Right lobe of liver (tissue), 6 donors: ENCODE measurements around the gene TSR1. TPM values are rescaled to one million over a fixed set of nuclear protein-coding genes. Genes with fewer than 3 reads are reported as not detected.
A peak's percentile ranks its signal among the peaks of the same experiment; 100 is the strongest.

Experiments
- ATAC-seq, 4 donors: fragments of 200-7000 bp; cut with Tn5 transposase; one replicate each; pipeline ENCODE4 v1.9.1; 2020; ENCODE audit warnings: mild to moderate bottlenecking in 4 of 4, moderate library complexity in 4 of 4
- DNase-seq, 3 donors: peaks; one replicate each; pipeline ENCODE4 v3.0.0-alpha.2; 2020
- H3K27ac ChIP-seq, 3 donors: fragments of 200-600 bp; one replicate each; pipeline ENCODE4 v1.8.0; 2022
- H3K27me3 ChIP-seq, 2 donors: fragments of 200-600 bp; one replicate each; pipeline ENCODE4 v1.8.0; 2022
- H3K36me3 ChIP-seq, 4 donors: fragments of 200-600 bp; sonication (generic) in 1 of 4; one replicate each; pipeline versions ENCODE4 v1.5.1 to v1.8.0; 2017 to 2022; ENCODE audit warnings: control low read depth in 1 of 4
- H3K4me1 ChIP-seq, 4 donors: fragments of 200-600 bp; sonication (generic) in 1 of 4; one replicate each; pipeline versions ENCODE4 v1.5.1 to v1.8.0; 2017 to 2022; ENCODE audit warnings: control low read depth in 1 of 4
- H3K4me3 ChIP-seq, 3 donors: fragments of 200-600 bp; one replicate each; pipeline ENCODE4 v1.8.0; 2022
- H3K9me3 ChIP-seq, 4 donors: fragments of 200-600 bp; sonication (generic) in 1 of 4; one replicate each; pipeline versions ENCODE4 v1.5.1 to v1.8.0; 2017 to 2022; ENCODE audit warnings: control low read depth in 1 of 4
- POLR2A ChIP-seq: fragments of 450-650 bp; IDR thresholded peaks from one replicate; pipeline ENCODE4 v1.6.1; 2017; ENCODE audit warnings: antibody characterized with exemption, mild to moderate bottlenecking
- WGBS: methylation state at CpG from one replicate; pipeline ENCODE4 v1.1.6; 2018; ENCODE audit warnings: low coverage, low lambda C conversion rate; ENCODE audit not compliant: insufficient coverage; ENCODE audit errors: missing lambda C conversion rate; 5-methylcytosine and 5-hydroxymethylcytosine counted together
- intact Hi-C, 2 donors: fragments of 100-400 bp; cut with DNase I; formaldehyde crosslinking; loops; one replicate each; pipeline versions ENCODE4 v1.11.2 to v1.14.1; 2022
- total RNA-seq, 6 experiments: library from RNA; depleted of rRNA in 2 of 6; stranded (reverse); fragments of >200 nt in 2 of 6; fragmentation: NEBNext Ultra II Directional in 3 of 6; extraction: Animal tissue kit (Norgen Biotek cat#: 25700) in 3 of 6; gene quantifications; one replicate each; pipeline versions ENCODE4 v1.1.0 to v1.2.4, GENCODE V29; 2016 to 2023
- TF ChIP-seq, protein P1 (sequence below), 4 donors: fragments of 200-600 bp in 3 of 4; fragments of 450-650 bp in 1 of 4; IDR thresholded peaks; one replicate each; pipeline versions ENCODE4 v1.5.1 to v1.8.0; 2016 to 2022; ENCODE audit warnings: antibody characterized with exemption in 4 of 4, mild to moderate bottlenecking in 2 of 4
- donor health status: DM: no; HTN: yes; CAD: no.
- donor health status: DM: no; HTN: no; CAD: no.
- donor health status: DM: no; HTN: no; CAD: no.
- donor health status: DM: no; HTN: yes; CAD: no.
- donor health status: DM: no; HTN: yes; CAD: no.

Gene TSR1
- total RNA-seq, 6 experiments from 2014 or later: 9.7 to 26.2 (median 13.1) TPM

DNA sequence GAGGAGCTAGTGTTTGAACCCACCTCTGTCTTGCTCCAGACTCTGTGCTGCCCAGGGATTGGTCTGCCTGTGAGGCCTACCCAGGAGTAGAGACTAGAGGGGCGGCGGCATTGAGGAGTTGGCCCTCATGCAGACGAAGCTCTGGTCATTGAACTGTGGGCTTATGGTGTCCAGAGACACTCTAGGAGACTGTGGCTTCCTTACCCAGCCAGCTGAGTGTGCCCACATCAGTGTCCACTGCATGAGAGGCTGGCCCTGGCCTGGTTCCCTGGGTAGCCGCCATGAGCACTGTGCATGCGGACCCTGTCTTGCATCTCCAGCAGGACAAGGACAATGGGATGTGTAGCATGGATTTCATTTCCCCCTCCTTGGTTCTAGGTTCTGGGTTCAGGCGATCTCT lies 15.0 kb upstream of the TSR1 start:
- TF ChIP-seq, protein P1, sequence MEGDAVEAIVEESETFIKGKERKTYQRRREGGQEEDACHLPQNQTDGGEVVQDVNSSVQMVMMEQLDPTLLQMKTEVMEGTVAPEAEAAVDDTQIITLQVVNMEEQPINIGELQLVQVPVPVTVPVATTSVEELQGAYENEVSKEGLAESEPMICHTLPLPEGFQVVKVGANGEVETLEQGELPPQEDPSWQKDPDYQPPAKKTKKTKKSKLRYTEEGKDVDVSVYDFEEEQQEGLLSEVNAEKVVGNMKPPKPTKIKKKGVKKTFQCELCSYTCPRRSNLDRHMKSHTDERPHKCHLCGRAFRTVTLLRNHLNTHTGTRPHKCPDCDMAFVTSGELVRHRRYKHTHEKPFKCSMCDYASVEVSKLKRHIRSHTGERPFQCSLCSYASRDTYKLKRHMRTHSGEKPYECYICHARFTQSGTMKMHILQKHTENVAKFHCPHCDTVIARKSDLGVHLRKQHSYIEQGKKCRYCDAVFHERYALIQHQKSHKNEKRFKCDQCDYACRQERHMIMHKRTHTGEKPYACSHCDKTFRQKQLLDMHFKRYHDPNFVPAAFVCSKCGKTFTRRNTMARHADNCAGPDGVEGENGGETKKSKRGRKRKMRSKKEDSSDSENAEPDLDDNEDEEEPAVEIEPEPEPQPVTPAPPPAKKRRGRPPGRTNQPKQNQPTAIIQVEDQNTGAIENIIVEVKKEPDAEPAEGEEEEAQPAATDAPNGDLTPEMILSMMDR (IDR thresholded peaks at IDR 0.05): no peak
- no peak for TF ChIP-seq POLR2A
- no peak for DNase-seq

DNA sequence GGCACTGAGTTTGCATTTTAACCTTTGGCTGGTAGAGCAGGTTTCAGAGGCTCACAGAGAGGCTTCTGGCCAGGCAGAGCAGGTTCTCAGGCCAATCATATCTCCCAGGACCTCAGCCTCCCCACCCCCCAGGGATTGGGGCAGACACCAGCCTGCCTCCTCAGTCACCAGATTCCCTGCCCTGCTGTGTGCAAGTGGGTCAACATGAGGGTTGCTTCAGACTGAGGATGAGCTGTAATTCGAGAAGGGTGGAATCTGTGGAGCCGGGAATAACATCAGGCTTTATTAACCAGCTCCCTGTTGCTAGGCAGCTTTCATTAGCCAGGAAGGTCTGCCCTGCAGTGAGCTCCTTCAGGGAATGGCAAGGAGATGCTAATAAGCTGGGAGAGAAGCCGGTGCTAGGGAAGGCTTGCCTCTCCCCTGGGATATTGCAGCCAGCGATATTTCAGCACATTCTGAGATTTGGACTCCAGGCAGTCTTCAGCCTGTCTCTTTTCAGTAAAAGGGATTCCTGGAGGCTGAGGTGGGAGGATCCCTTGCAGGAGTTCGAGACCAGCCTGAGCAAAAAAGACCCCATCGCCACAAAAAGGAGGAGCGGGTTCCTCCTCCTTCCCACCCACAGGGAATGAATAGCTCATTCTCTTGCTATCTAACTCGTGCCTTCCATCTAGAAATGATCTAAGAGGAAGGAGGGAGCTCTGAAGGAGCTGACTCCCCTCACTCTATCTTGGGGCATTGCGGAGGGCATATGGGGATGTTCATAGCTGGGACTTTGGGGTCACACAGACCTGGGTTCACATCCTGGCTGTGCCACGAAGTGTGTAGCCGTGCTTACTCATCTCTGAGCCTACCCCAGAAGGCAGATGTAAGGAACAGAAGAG lies 11.8 kb upstream of the TSR1 start:
- H3K27ac ChIP-seq: peak overlapping the region in 2 of 3 donors; percentile 18 to 35
- intact Hi-C loops: no loop called here

More for the DNA sequence above, 15.0 kb upstream of the TSR1 start:
- Histone ChIP-seq H3K27ac (no peak overlapping the region), H3K36me3 (no peaks in the 10 kb centered on the region), H3K4me1 (peaks cover 2 to 9% (median 5%) of the 10 kb centered on the region in 4 donors), H3K4me3 (no peak overlapping the region), H3K27me3 (no peaks in the 10 kb centered on the region), H3K9me3 (no peaks in the 10 kb centered on the region)
- intact Hi-C loops: no loop called here
- 100% methylated on average over 1 of the region's 6 CpGs for WGBS
- no peak for ATAC-seq

DNA sequence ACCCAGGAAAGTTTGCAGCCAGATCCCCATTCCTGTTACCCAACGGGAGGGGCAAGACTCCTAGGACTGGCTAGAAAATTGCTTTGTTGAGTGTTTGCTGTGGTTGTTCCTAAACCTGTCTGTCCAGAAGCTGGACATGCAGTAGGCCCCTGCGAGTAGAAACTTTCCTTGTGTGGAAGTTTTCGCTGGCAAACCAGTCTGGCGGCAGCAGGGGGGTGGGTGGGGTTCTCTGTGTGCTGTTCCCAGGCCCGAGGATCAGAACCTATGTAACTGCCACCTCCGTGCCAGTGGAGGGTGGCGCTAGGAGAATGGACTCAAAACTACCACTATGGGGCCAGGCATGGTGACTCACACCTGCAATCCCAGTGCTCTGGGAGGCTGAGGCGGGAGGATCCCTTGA lies 10.2 kb upstream of the TSR1 start:
- Histone ChIP-seq H3K4me1 (peaks cover 0 to 9% (median 5%) of the 10 kb centered on the region in 4 donors), H3K27me3 (no peaks in the 10 kb centered on the region), H3K36me3 (no peaks in the 10 kb centered on the region), H3K9me3 (no peaks in the 10 kb centered on the region), H3K27ac (no peak overlapping the region), H3K4me3 (no peak overlapping the region)
- DNase-seq: no peak
- no peak for TF ChIP-seq POLR2A
- TF ChIP-seq, protein P1 (IDR thresholded peaks at IDR 0.05): no peak
- WGBS: no CpG with 5 or more reads among the region's 8 CpGs
- intact Hi-C loops: no loop called here
- ATAC-seq: no peak

More for the DNA sequence above, 11.8 kb upstream of the TSR1 start:
- Histone ChIP-seq H3K4me3 (no peak overlapping the region), H3K4me1 (peaks cover 2 to 9% (median 5%) of the 10 kb centered on the region in 4 donors), H3K27me3 (no peaks in the 10 kb centered on the region), H3K36me3 (no peaks in the 10 kb centered on the region), H3K9me3 (no peaks in the 10 kb centered on the region)
- ATAC-seq (peak; percentile 96 to 98 (median 98)), DNase-seq (peak; percentile 84 to 91 (median 85))
- WGBS: 23% methylated on average over 3 of the region's 11 CpGs
- no peak for TF ChIP-seq POLR2A
- TF ChIP-seq, protein P1 (IDR thresholded peaks at IDR 0.05): no peak

DNA sequence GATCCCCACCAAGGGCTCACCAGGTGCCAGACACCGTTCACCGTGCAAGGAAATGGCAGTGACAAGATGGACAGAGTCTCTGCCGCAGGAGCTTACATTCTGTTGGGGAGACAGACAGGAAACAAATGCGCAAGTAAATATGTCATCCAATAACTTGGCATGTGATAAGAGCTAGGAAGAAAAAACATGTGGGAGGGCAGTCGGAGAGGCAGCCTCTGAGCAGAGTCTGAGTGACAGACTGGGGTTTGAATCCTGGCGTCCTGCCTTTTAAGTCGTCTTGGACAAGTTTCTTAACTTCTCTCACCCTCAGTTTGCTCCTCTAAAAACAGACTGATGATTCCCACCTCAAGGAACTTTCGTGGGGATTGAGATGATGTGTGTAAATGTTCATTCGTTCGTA lies 8.3 kb upstream of the TSR1 start:
- H3K4me1 ChIP-seq: peaks cover 0 to 9% (median 5%) of the 10 kb centered on the region in 4 donors
- TF ChIP-seq, protein P1 (IDR thresholded peaks at IDR 0.05): no peak
- TF ChIP-seq POLR2A: no peak
- no peaks in the 10 kb centered on the region for H3K27me3 ChIP-seq
- no peak overlapping the region for H3K27ac ChIP-seq
- 84% methylated on average over 6 of the region's 10 CpGs for WGBS
- no peak for ATAC-seq
- DNase-seq: no peak
- intact Hi-C loops: no loop called here
- no peak overlapping the region for H3K4me3 ChIP-seq
- H3K9me3 ChIP-seq: no peaks in the 10 kb centered on the region
- no peaks in the 10 kb centered on the region for H3K36me3 ChIP-seq
